Hepatocyte (in vitro differentiated cells): ENCODE results near the gene HOXC6.

ENCODE experiments used
- EZH2 ChIP-seq: fragments of 200-600 bp; sonication (generic); IDR thresholded peaks from 2 replicates; pipeline ENCODE4 v1.6.1; 2016; ENCODE audit warnings: antibody characterized with exemption, mild to moderate bottlenecking, borderline replicate concordance
- EZH2phosphoT487 ChIP-seq: fragments of 200-600 bp; sonication (generic); IDR thresholded peaks from one replicate; pipeline ENCODE4 v1.6.1; 2018; ENCODE audit warnings: antibody characterized with exemption, mild to moderate bottlenecking, low read depth, moderate library complexity; ENCODE audit not compliant: unreplicated experiment, severe bottlenecking
- TF ChIP-seq, protein P1 (sequence below): fragments of 200-600 bp; sonication (generic); IDR thresholded peaks from 2 replicates; pipeline ENCODE4 v1.5.1; 2016; ENCODE audit warnings: antibody characterized with exemption, mild to moderate bottlenecking; ENCODE audit not compliant: poor library complexity

GRCh38 chr12:54017878-54018467, 10.3 kb upstream of the HOXC6 start:
- TF ChIP-seq, protein P1, sequence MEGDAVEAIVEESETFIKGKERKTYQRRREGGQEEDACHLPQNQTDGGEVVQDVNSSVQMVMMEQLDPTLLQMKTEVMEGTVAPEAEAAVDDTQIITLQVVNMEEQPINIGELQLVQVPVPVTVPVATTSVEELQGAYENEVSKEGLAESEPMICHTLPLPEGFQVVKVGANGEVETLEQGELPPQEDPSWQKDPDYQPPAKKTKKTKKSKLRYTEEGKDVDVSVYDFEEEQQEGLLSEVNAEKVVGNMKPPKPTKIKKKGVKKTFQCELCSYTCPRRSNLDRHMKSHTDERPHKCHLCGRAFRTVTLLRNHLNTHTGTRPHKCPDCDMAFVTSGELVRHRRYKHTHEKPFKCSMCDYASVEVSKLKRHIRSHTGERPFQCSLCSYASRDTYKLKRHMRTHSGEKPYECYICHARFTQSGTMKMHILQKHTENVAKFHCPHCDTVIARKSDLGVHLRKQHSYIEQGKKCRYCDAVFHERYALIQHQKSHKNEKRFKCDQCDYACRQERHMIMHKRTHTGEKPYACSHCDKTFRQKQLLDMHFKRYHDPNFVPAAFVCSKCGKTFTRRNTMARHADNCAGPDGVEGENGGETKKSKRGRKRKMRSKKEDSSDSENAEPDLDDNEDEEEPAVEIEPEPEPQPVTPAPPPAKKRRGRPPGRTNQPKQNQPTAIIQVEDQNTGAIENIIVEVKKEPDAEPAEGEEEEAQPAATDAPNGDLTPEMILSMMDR: no peak
- TF ChIP-seq EZH2 (no peak), EZH2phosphoT487 (no peak)
